COLO668 (cell line): ENCODE data around the gene FMO2.

Source experiments
- DNase-seq: peaks from one replicate; lab custom pipeline; 2025; ENCODE audit not compliant: unreplicated experiment; lab: John Stamatoyannopoulos, UW

FMO2 gene, protein sequence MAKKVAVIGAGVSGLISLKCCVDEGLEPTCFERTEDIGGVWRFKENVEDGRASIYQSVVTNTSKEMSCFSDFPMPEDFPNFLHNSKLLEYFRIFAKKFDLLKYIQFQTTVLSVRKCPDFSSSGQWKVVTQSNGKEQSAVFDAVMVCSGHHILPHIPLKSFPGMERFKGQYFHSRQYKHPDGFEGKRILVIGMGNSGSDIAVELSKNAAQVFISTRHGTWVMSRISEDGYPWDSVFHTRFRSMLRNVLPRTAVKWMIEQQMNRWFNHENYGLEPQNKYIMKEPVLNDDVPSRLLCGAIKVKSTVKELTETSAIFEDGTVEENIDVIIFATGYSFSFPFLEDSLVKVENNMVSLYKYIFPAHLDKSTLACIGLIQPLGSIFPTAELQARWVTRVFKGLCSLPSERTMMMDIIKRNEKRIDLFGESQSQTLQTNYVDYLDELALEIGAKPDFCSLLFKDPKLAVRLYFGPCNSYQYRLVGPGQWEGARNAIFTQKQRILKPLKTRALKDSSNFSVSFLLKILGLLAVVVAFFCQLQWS

DNA sequence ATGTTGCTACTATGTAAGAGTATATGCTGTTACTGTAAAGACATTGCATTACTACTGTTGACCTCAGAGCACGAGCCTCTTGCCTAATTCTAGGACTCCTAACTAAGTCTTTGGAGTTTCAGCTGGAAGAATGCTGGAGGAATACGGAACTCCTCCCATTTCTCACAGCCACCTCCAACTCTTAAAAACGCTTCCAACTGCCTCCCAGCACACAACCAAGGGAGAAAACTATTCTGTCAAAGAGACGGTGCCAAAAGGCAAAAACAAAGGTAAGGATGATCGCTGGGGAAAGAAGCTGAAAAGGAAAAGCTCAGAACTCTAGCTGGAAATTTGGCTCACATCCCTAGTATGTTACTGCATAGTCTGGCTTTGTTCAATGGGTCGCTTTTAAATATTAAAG is at the start of gene FMO2:
FMO2 (plus strand) TSS at position 210 of the 400 bp plus-strand sequence. CDS start 414 bp downstream, outside the sequence.
- DNase-seq: no peak

DNA sequence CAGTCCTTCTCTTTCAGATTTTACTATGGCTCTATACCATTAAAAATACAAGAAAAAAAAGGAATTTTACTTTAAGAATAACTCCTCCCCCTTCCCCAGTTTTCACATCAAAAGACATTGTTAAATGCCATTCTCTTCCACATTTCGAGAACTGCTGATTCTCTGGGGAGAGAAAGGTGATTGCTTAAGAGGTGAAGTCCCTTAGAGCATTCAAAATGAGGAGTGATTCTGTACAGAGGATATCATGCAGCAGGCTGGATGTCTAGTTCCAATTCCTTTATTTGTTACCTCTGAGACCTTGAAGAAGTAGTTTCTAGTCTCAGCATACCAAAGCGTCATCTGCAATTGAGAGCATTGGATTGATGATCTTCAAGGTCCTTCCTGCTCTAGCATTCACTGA is 47.5 kb upstream of the FMO2 start:
- no peak for DNase-seq

DNA sequence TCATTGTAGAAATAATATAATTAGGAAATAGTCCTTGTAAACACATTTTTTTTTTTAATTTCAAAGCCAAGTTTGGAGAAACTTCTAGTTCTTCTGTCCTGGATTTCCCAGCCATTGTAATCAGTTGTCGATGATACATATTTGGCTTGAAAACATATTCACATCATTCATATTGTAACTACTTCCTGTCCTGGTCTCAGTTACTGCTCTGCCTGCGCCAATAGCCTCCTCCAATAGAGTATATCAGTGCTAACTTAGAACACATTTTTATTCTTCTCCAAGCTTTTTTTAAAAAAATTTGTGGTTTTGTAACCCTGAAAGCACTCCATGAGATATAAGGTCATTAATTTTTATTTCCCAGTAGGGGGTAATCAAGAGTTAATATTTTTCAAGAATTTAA is 46.1 kb upstream of the FMO2 start:
- DNase-seq: no peak

DNA sequence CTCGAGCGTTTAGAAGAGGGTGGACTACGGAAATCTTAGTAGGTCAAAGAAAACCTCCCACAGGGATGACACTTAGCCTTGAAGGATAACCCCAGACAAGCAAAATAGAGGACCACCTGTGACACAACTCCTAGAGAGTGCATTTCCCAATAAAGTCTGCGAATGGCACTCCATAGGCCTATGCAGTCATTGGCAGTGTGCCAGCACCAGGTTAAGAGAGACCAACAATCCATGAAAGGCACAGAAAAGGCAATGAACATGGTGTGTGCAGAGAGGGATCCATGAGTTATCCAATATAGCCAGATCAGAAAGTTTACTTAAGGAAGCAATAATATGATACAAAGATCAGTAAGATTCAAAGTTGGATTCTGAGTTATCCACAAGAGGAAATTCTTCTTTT is 45.2 kb upstream of the FMO2 start:
- peak; percentile 60 for DNase-seq

DNA sequence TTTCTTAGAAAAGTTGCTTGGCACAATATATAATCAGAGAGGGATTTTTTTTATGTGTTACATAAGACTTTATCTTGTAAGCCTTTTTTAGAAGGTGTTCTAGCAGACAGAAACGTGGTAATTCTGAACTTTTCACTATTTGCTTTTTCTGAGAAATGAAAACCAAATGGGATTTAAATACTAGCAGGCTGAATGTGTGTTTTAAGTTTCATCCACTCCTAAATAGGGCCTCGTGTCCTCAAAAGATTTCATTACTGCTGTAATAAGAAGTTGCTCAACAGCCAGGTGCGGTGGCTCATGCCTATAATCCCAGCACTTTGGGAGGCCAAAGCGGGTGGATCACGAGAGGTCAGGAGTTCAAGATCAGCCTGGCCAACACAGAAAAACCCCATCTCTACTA is 44.7 kb upstream of the FMO2 start:
- DNase-seq: no peak

DNA sequence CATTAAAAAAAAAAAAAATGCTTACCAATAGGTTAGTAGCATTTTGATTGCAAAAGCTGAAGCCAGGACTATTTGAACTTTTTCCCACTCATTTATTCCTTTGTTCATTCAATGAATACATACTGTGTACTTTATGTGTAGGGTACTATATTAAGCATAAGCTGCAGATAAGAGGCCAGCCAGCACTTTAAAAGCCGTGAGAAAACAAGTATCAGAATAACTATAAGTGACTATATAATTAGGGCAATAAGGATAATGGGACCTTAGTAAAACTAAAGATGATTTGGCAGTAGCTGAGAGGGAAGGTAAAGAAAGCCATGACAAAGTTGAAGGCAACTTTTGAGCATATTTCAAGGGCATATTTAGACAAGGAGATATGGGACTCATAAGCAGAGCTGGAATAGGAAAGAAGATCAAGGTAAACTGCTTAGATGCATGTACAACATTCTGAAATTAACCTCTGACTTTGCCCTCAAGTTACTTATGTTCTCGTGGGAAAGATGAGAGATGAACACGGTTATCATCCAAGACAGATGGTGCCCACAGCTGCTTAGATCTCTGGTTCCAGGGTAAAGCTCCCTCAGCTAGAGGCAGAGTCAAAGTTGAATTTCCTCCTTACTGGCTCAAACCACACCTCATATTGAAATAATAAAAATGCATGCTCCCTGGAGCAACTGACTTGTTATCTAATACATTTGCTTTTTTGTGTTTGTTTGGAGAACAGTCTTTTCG is 44.0 kb upstream of the FMO2 start:
- no peak for DNase-seq

DNA sequence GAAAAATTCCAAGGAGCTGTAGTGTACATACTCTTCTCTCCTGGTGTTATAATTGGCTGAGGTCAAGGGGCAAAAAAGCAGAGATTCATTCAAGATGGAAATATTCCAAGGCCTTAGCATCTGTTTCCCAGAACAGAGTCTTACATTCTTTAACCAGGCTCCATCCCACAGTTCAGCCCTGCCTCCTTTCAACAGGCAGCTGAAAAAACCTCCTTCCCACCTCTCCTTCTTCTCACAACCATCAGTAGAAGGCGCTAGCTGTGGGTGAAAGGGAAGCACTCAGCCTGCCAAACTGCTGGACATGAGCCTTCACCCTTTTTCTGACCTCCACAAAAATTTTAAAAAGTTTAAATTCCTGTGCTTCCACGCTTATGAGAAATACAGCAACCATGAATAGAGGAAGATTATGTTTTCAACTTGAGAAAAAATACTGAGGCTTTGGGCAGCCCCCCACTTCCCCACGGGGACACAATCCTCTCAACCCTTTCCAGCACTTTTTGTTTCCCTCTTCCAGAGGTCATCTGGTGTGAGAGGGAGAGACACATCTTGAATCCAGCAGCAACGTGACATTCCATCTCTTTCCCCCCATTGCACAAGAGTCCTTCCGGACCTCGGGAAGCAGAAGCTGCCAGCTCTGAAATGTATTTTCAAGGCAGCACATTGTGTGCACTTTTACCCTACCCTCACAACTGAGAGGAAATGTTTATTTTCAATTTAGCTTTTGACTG is 43.2 kb upstream of the FMO2 start:
- DNase-seq: no peak

DNA sequence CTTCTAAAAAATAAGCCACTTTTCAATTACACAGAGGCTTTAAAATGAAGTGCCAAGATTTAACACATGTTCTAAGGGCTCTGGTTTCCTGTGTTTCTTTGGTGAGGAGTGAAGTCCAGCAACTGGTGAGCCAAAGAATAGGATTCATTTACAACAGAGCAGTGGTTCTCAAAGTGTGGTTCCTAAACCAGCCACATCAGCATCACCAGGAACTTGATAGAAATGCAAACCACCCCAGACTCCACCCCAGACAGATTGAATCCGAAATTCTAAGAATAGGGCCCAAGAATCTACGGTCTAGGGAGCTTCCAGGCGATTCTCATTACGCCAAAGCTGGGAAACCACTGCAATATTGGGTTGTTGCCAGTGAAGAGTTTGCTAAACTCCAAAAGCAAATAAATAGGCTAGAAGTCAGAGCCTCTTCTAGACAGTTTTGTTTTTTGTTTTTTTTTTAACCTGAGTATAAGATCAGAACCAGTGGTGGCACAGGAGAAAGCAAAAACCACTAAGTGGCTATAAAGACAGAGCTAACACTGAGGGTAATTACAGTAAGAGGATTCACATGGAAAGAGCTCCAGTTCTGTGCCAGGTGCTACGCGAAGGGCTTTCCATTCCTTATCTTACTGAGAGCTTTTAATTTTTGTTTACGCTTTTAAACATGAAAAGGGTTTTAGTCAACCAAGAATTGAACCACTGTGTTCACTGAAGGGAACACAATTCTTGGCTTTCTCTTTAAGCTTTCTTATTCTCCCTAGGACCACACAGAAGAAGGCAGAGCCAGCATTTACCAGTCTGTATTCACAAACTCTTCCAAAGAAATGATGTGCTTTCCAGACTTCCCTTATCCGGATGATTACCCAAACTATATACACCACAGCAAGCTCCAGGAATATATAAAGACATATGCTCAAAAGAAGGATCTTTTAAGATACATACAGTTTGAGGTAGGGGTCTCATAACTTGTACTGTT is 42.4 kb upstream of the FMO2 start:
- no peak for DNase-seq

DNA sequence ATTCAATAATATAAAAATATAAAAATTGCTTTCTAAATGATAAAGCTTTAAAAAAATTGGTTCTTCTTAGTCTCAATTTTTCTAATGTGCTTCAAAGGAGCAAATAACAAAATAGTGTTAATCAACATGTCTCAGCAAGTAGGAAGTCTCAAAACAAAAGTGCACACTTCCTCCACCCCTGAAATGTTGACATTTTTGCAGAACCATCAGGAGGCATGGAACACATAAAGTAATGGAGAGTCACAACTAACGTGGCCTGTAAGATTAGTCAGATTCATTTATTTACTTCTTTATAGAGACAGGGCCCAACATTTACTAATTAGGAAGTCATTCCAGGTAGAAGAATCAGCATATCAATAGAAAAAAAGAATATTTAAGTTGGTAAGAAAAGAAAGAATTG is 34.9 kb upstream of the FMO2 start:
- DNase-seq: no peak

DNA sequence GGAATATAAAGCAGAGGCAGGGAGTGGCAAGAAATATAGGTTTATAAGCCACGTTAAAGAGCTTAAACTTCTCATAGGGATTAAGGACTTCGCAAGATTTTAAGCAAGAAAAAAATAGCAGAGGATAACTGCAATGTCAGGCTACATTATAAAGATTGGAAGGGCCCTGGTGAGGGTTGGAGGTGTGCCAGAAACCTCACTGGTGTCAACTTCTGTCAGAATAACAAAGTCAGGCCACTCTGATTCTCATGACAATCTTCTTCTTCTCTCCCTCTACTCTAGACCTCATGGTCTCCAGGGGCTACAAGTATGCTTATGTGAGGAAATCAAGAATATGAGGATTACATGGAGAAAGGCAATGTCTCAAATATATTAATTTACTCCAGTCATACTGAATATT is 32.6 kb upstream of the FMO2 start:
- no peak for DNase-seq

DNA sequence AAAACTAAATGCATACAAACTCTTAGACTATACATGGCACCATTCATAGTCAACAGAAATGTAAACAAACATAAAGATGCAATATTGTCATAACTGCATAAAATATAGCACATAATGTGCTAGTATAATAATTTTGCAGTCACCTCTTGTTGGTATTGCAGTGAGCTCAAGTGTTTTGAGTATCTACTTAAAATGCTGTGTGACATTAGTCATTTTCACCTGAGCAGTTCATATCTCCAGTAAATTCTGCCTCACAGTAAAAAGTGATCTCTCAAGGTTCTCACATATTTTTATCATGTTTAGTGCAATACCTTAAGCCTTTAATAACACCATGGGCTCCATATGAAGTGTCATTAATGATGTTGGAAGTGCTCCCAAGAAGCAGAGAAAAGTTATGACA is 29.6 kb upstream of the FMO2 start:
- no peak for DNase-seq

DNA sequence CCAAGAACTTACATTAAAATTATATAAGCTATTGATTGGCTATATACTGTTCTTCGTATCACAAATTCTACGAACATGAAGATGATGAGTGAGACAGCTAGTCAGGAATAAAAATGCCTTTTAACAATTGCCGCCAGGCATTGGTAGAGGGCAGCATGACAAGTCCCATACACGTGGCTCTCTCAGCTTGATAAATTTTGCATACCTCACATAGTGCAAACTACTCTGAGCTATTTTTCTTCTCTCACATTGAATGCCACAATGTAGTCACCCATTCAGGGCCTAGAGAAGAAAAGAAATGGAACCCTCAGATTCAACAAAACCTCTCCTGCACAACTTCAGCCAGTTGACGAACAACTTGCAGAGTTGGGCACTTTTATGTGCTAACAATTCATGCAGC is 27.0 kb upstream of the FMO2 start:
- DNase-seq: no peak

DNA sequence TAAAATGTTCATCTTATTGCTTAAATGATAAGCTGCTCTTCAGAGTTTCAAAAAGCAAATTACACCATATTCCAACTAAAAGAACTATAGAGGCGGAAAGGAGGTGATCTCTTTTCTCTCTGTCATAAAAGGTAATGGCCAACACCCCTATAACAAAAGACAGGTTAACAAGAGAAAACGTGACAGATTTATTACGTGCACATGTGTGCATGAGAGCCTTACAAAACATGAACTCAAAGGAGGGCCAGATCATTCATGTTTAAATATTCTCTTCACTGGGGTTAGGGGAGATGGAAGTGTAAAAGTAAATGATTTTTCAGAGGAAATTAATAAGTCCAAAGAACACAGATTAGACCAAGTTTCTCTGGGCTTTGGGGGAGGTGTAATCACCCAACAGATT is 26.5 kb upstream of the FMO2 start:
- DNase-seq: no peak

DNA sequence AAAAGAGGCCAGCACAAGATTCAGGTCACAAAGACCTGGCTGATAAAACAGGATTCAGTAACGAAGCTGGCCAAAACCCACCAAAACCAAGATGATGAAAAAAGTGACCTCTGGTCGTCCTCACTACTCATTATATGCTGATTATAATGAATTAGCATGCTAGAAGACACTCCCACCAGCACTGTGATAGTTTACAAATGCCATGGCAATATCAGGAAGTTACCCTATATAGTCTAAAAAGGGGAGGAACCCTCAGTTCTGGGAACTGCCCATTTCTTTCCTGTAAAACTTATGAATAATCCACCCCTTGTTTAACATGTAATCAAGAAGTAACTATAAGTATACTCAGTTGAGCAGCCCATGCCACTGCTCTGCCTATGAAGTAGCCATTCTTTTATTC is 26.0 kb upstream of the FMO2 start:
- no peak for DNase-seq

DNA sequence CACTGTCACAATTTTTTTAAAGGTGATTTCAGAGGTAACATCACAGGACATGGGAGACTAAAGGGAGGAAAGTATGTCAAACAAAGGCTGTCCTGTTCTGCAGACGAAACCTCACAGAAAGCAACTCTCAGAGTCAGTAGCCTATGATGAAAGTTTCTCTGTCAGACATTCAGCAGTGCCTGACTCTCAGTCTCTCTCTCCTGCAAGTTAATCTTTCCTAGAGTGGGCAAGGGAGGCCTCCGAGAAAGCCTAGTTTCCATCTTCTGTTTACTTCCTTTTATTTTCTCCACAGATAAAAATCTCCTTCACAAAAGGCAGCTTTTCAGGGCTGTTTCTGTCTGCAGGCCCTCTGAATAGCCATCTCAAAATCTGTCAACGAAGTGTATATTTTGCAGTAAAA is 24.9 kb upstream of the FMO2 start:
- DNase-seq: no peak

DNA sequence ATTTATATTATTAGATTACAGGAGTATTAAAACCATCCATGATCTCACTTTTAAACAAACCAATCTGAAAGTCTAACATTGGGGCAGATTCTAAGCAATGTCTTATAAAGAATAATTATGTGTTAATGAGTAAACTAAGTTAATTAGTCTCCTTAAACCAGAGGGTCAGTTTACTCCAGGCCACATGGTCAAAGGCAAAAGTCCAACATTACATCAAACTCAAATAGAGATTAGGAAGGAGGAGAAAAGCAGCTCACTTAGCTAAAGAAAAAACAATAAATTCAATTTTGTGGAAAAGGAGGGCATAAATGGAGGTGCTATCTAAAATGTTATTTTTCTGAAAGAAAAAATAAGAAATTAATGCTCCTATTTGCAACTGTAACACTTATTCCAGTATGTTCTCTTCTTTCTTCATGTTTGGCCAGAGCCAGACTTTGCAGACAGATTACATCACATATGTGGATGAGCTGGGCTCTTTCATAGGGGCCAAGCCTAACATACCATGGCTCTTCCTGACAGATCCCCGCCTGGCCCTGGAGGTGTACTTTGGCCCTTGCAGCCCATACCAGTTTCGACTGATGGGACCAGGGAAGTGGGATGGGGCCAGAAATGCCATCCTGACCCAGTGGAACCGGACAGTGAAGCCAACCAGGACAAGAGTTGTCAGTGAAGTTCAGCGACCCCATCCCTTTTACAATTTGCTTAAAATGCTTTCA is 24.3 kb upstream of the FMO2 start:
- no peak for DNase-seq

DNA sequence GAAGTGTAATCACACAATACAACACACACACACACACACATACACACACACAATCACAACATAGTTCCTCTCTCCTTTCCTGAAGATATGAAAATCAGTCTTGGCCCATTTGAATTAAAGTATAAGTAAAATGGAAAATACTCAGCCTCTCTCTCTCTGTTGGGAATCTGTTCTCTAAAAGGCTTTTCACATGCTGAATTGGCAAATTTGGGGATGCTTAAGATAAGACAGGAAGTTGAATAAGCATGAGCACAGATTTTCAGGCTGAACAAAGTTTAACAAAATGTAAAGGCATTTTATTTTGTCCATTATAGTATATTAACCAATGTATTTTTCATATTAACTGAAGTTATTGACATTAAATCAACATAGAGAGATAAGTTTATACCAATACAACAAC is 23.7 kb upstream of the FMO2 start:
- DNase-seq: no peak

DNA sequence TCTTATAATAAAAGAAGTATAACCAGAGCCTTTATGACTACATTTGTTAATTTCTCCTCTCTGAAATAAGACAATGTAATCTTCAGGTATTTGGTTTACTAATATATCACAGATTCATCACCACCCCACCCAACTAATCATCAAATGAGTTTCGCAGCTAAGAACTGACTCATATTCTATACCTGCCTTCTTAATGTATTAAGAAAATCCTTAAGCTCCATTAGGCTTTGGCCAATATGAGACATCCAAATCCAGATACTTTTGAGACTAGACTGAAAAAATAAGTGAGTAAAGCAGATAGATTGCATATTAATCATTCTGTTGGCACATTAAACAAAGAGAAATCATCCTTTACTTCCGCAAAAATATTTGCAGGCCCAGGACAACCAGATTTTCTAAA is 18.7 kb upstream of the FMO2 start:
- DNase-seq: no peak

DNA sequence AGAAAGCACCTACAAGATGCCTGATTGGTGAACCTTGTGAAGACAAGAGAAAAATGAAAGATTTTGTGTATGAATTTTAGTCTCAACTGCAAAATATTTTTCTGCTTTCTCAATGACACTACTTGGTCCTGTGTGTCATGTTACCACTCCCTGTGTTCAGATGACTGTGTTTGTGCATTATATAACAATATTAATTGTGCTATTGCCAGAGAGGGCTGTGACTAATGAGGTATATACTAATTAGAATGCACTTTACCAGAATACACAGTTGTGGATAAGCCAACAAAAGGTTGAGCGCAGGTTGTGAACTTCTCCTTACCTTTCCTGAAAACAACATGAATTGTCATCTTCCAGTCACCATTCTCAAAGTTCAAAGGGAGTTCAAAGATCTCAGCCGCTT is 17.3 kb upstream of the FMO2 start:
- no peak for DNase-seq

DNA sequence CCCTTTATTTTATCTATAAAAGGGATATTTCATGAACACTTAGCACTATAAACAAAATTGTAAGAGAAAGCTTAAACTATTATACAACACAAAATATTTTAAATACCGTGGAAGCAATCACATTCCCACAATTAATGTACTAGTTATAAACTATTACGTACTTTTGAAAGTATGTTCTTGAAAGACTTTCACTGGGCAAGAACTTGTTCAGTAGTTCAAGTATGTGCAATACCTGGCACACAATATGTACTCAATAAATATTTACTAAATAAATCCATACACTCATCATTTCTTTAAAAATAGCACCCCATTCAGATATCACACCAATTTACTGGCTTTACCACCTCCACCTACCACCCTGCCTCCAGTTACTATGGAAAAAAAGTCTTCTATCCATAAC is 12.6 kb upstream of the FMO2 start:
- no peak for DNase-seq
